M059J (cell line): Measurements from ENCODE around the gene BMERB1. TPM values are rescaled to one million over a fixed set of nuclear protein-coding genes. Genes with fewer than 3 reads are reported as not detected.
A peak's percentile ranks its signal among the peaks of the same experiment; 100 is the strongest.
"Not testable (repeated sequence)": the region's sequence is repeated elsewhere in the genome, so short reads cannot be mapped to it uniquely, and the experiment has no call there.

Experiments
- DNase-seq: peaks from one replicate; pipeline ENCODE4 v3.0.0-alpha.2; 2012; ENCODE audit warnings: low read depth
- total RNA-seq: library from RNA; depleted of rRNA; stranded (reverse); fragments of >200 nt; shearing (Covaris generic); gene quantifications from 2 replicates; pipeline ENCODE4 v1.2.3, GENCODE V29; 2014

BMERB1 gene
- total RNA-seq, 1 experiment from 2014 or later = 25.5 TPM

- DNase-seq = peak; percentile 66
Measured at GRCh38 chr16:15461376-15461775, 27.0 kb downstream of the BMERB1 start.

- DNase-seq = peak; percentile 87
Measured at GRCh38 chr16:15464401-15465186, 30.2 kb downstream of the BMERB1 start.

- DNase-seq = no peak
Measured at GRCh38 chr16:15466131-15466530, 31.7 kb downstream of the BMERB1 start.

- peak; percentile 39 for DNase-seq
Measured at GRCh38 chr16:15466886-15467781, 32.7 kb downstream of the BMERB1 start.

GRCh38 chr16:15476971-15477370 is 42.6 kb downstream of the BMERB1 start:
- DNase-seq = not testable (repeated sequence)

GRCh38 chr16:15477802-15478201 is 43.4 kb downstream of the BMERB1 start:
- DNase-seq = no peak

- DNase-seq = peak; percentile 99
Measured at GRCh38 chr16:15482068-15482747, 47.8 kb downstream of the BMERB1 start.

GRCh38 chr16:15482748-15483298 is 48.4 kb downstream of the BMERB1 start:
- no peak for DNase-seq

GRCh38 chr16:15483857-15484256 is 49.5 kb downstream of the BMERB1 start:
- no peak for DNase-seq

GRCh38 chr16:15484662-15485061 is 50.3 kb downstream of the BMERB1 start:
- DNase-seq = peak; percentile 51

- DNase-seq = no peak
Measured at GRCh38 chr16:15485175-15485574, 50.8 kb downstream of the BMERB1 start.

GRCh38 chr16:15486661-15487060 is 52.3 kb downstream of the BMERB1 start:
- no peak for DNase-seq

- peak; percentile 97 for DNase-seq
Measured at GRCh38 chr16:15487336-15488284, 53.2 kb downstream of the BMERB1 start.

GRCh38 chr16:15489016-15489415 is 54.6 kb downstream of the BMERB1 start:
- DNase-seq = no peak

GRCh38 chr16:15490123-15490711 is 55.8 kb downstream of the BMERB1 start:
- no peak for DNase-seq

GRCh38 chr16:15491411-15491810 is 57.0 kb downstream of the BMERB1 start:
- DNase-seq = no peak

- DNase-seq = peak; percentile 56
Measured at GRCh38 chr16:15492091-15492740, 57.8 kb downstream of the BMERB1 start.

- DNase-seq = peak; percentile 70
Measured at GRCh38 chr16:15493466-15494180, 59.2 kb downstream of the BMERB1 start.

- DNase-seq = peak; percentile 81
Measured at GRCh38 chr16:15494236-15494635, 59.8 kb downstream of the BMERB1 start.
